GM03348 (cell line): Measurements from ENCODE around the gene PBX3.
A peak's percentile ranks its signal among the peaks of the same experiment; 100 is the strongest.

Experiments used
- DNase-seq: peaks from one replicate; pipeline ENCODE4 v3.0.0; 2012; ENCODE audit warnings: low spot score

The PBX3 gene

DNA sequence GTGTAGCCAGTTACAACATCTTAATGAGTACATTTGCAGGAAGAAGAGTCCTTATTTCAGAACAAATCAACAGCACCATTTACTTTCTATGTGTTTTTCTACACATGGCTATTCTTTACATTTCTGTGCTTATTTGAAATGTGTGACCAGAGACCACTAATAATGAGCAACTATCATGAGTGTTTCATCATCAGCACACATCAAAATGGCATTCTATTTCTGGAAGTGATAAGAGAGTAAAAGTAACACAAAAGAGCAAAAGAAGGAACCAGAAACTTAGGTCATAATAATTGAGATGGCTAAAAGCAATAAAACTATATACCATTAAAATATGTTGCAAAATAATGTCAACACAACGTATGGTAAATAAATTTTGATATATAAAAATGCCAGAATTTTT, 159.7 kb downstream of the PBX3 start:
- DNase-seq = no peak

DNA sequence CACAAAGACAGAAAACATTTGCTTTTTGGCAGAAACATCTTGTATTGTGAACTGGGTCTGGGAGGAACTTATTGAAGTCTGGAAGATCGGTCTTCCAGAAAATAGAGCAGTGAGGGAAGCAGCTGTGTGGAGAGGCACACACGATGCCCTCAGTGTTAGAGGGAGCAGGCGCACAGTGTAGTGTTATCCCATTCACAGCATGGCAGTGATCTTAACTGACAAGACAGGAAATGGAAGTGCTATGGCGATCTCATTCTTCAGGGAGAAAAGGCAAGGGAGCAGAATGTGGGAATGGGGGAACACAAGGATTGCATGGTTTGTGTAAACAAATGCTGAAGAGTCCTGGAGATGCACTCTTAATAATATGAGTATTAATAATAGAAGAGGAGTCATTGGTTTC, 161.0 kb downstream of the PBX3 start:
- DNase-seq = no peak

DNA sequence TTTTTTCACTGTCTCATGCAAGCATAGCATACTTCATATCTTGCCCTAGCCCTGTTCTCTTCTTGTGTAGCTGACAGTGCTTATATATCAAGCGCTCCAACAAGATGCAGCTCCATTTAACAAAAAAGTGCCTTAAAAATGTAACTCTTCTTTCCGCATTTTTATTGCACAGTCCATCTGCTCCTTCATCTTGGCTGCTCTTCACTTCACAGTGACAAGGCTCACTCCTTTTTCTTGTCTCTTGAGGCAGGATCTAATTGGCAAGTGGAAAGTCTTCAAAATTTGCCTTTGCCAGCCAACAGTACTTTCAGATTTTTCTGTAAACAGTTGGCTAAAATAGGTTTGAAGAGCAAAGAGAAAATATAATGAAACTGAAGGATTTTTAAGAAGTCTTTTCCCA, 161.8 kb downstream of the PBX3 start:
- DNase-seq = no peak

DNA sequence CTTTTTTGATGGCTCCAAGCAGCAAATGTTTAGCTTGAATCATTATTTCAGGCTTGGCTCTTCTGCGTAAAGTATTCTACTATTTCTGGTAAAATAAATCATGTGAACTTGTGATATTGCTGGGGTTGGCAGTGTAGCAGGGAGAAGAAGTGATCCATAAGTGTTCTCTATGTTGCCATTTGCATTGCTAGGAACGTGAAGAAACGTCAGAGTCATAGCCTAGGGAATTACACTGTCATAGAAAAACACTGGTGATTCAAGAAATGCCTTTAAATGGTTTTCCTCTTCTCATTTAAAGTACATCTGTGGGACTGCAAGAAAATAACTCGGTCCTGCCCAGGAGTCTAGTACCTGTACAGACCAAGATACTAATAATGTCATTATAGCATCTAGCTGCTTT, 162.3 kb downstream of the PBX3 start:
- no peak for DNase-seq

DNA sequence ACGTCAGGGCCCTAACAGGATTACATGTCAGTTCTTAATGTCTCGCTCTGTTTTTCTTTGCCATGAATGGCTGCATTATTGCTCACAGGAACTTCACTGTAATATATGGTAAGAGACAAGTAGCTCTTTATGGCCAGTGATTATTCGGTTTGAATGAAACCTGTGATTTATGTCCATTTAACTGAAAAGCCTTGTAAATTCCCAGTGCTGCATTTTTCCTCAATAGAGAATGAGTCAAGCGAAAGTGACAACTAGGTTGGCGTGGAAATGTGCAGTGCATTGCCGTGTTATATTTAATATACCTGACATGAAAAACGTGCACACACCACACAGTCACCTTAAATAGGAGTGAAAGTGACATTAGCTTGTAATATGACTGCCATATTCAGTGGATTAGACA, 163.1 kb downstream of the PBX3 start:
- no peak for DNase-seq

DNA sequence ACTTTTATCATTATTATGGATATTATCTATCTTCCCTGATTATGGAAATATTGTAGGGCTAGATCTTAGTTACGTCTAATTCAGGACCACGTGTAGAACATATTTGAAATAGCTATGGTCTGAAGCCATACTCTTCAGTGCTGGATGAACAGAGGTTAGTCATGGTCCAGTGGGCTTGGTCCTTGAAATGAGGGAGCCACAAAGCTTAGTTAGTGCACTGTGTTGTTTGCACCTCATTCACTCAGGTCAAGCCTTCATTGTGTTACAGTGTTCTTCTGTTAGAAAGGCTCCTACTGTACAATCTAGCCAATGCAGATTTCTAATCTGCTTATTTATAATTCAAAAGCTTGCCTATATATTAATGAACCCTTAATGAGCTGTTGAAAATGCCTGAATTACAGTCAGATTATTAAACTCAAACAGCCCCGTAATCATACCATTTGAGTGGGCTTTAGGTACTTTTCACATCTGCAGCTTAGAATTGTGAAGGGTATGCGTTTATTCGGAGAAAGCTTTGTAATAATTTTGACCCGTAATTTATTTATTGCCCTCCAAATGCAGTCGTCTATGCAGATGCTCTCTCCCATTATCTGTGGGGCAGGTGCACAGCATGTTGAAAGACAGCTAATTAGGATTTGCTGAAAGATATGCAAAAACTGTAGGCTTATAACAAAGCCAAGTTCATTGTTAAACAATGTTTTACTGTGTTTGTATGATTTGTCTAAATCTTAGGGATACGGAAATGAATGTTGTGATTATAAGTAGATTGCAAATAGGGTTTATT, 164.9 kb downstream of the PBX3 start:
- no peak for DNase-seq

DNA sequence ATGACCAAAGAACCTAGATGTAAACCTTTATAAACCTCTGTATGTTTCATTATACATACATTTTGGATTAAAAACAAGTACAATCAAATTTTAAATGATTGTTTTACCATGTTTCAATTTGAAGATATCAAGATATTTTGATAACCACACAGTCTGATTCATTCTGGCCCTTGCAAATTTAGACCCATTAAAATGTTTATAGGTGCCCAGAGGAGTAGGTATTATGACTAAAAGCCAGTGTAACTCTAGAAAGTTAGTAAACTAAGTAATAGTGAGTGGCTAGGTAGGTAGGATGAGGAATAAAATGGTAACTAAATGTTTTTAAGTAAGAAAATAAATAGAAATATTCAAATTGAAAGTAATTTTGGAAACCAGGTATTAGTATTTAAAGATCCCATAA, 165.5 kb downstream of the PBX3 start:
- no peak for DNase-seq

DNA sequence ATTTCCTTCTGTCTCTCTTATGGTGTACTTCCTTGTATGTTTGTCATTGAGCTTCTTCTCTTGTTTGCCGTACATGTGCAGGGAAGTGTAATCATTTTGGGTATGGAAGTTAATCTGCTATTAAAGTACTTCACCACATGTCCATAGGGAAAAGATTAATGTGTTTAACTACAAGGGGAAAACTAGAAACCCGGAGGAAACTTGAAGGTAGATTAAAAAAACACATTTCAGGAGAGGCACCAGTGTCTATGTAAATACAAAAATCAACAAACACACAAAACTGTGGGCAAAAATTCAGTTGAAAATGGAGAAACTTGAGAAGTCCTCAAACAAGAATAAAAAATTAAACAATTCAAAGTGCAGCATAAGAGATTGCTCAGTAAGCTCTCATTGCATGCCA, 166.4 kb downstream of the PBX3 start:
- DNase-seq = no peak

DNA sequence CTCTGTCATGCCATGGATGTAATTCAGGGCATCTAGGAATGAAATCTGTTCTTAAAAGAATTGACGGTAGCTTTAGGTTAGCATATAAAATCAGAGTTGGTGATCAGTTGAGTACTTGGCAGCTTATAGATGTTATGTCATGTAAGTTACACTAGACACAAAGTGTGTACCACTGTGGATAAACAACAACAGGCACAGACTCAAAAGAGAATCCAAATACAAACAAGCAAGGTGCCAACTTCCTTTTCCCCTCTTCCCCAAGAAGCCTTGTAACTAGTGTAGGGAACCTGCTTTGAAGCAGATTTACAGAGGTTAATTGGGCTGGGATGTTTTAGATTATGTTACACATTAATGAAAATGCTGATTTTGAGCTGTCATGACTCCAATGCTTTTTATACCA, 167.2 kb downstream of the PBX3 start:
- no peak for DNase-seq

DNA sequence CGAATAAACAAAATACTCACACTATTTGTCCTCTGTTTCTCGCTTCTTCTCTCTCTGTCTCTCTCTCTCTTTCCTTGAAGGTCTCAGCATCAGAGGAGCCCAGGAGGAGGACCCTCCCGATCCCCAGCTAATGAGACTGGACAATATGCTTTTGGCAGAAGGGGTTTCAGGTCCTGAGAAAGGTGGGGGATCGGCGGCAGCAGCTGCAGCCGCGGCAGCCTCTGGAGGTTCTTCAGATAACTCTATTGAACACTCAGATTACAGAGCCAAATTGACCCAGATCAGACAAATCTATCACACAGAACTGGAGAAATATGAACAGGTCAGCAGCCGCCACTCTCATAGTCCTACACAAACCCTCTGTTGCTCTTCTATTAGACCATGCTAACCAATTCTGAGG, 168.4 kb downstream of the PBX3 start:
- no peak for DNase-seq

DNA sequence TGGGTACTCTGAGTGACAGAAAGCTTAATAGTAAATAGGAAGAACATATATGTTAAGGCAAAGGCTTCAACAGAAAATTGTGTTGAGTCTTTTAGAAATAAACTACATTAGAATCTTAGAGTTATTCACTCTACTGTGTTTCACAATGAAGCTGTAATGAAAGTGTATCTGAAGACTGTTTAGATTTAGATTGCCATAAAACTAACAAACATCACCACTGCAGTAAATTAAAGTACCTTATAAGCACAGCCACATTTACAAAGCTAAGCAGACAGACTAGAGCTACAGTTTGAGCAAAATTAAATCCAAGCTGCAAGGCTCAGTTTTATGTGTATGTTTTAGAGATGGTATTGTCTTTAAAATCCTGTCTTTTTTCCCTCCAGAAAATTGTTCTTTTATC, 172.4 kb downstream of the PBX3 start:
- DNase-seq = no peak

DNA sequence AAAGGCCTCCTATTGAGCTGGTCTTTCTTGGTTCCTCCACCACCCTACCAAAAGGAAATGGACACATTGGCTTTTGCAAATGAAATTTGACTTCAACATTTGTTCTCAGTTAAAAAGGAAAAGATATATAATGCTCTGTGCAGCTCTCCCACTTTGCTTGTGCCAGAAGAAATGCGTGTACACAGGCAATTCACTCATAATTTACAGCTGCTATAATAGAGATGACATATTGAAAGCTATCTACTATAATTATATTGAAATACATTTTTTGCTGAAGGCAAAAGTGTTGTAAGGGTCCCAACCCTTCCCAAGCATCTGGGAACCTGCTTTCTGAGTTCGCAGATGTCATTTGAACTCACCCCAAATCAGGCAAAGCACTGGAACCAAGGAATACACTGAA, 173.2 kb downstream of the PBX3 start:
- no peak for DNase-seq

DNA sequence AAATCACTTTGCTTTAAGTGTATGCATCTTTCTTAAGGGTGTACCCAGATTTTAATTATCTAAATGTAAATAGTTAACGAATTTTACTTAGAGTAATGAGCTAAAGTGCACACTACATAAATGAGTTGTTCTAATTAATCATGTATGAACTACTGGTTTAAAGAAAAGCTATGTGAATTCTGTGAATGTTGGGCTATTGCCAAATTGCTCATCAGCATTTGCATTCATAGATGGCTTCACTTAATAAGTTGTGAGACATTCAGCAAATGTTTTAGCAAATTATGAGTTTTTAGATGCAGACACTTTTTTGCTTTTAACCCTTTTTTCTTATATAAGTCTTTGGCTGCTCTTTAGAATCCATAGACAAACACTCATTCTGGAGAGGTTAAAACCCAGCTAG, 175.7 kb downstream of the PBX3 start:
- no peak for DNase-seq

DNA sequence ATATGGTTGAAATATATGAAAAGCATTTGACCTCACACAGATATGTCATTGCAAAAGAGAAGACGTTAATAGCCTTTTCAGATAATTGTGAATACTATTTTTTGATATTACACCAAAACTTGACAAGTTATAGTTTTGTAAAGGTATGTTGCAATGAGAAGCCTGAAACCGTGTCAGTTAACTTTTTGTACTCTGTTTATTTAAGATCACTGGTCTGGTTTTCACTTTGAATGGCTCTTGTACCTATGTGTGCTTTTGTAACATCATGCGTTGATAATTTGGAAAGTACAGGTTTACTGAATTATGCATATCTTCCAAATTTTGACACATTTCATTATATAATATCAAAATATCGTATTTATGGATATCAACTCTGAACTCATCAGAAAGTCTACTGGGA, 177.2 kb downstream of the PBX3 start:
- no peak for DNase-seq

DNA sequence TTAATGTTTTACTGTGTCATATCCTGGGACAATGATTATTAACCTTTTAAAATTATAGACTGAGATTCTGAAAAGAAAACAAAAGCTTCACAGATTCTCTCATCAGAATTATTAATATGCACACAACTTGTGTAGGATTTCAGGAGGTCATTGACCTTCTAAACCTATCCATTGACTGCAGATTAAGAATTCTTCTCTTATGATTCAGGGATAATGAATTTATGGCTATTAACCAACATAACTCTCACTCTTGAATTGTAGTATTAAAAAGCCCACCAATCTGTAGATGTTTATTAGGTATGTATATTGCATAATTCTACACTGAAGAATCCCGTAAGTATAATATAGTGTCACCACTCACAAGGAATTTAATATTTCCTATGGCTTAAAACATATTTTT, 179.8 kb downstream of the PBX3 start:
- no peak for DNase-seq

DNA sequence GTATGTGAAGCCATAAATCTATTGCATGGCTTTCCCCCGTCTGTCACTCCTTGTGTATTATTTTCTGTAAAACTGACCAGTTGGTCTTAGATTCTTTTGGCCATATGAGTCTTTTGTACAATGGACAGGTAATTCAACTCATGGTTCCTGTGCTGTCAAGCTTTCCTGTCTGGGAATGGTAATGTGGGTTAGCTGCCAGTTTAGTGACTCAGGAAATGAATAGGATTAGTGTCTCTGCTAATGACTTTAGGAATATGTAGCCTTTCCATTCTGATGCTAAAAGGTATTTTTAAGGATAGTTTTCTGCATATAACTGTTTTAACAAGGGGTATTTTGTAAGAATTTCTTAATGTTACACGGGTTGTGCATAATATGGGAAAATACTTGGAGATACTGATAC, 182.7 kb downstream of the PBX3 start:
- no peak for DNase-seq

DNA sequence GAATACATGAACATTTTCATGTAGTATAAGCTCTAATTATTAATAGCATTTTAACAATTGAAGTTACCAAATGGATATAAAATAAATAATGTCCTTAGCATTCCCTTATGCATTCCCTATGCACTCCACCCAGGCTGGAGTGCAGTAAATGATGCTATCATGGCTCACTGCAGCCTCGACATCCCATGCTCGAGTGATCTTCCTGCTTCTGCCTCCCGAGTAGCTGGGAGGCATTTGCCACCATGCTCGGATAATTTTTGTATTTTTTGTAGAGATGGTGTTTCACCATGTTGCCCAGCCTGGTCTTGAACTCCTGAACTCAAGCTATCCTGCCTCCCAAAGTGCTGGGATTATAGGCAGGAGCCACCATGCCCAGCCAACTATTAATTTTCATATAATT, 184.0 kb downstream of the PBX3 start:
- no peak for DNase-seq

DNA sequence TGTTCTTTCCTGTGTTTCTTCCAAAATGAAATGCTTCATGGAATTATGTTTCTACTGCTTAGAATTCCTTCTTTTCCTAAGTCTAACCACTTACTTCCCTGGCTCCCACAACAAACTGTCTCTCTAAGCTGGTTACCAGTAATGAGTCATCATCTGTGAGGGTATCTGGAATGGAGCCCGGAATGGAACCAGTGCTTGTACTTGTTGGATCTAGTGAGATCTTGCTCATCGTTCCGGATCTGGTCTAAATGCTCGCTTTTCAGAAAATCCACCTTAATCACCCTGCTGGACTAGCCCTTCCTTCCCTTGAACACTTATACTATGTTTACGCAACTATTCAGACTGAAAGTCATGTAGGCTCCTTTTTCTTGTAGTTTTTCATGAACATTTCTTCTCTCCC, 184.8 kb downstream of the PBX3 start:
- peak; percentile 86 for DNase-seq

DNA sequence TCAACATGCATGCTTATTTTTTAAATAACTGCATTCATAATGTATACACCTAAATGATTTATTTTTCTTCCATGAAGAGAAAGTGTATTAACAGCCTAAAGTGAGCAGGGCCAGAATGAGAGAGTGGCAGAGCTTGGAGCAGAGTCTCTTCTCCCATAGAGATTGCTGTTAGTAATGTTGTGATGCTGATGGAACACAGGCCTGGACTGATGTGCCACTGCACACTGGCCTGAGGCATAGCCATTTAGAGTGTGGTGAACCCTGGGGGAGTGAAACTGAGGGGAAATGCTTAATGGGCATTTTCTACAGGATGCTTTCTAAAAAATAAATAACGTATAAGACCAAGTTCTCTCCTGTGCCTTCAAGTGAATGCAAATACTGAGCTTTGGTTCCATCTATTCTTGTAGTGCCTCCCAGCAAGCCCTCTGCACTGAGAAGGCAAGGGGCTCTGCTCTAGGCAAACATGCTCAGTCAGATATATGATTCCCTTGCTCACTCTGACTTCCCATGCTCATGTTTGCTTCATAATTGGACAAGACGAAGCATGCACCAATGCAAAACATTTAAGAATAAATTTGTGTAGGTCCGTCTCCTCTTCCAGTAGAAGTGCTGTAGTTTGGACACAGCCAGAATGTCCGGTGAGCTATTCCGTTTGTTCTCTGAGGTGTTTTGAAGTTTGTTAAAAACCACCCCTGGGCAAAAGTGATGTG, 185.7 kb downstream of the PBX3 start:
- no peak for DNase-seq

DNA sequence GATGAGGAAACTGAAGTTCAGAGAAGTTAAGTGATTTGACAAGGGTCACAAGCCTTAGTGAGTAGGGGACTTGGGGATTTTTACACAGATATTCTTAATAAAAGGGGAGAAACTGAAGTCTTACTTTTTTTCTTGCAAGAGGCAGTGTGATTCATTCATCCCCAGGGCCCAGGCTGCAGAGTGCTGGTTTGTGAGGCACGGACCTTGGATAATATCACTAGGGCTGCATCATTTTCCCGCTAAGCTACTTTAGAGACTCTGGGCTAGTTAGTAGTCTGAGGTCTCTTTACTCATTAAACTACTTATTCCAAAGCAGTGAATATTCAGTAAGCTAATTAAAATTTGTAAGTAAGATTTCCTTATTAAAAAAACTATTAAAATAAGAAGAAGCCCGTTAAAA, 195.0 kb downstream of the PBX3 start:
- no peak for DNase-seq

DNA sequence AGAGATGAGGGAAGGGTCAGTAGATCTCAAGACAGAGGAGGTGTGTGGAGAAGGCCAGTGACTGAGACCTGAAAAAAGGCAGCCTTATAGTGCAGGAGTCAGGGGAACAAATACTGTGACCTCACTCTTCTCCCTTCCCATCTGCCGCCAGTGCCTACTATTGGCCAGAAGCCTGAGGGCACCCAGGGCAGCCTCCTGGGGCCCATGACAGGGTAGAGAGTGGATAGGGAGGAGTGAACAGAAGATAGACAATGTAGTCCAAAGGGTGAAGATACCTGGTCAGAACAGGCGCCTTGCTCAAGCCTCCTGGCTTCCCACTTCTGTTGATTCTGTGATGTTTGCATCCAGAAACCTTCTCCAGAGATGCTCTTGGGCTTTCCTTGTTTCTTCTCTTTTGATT, 196.7 kb downstream of the PBX3 start:
- no peak for DNase-seq

DNA sequence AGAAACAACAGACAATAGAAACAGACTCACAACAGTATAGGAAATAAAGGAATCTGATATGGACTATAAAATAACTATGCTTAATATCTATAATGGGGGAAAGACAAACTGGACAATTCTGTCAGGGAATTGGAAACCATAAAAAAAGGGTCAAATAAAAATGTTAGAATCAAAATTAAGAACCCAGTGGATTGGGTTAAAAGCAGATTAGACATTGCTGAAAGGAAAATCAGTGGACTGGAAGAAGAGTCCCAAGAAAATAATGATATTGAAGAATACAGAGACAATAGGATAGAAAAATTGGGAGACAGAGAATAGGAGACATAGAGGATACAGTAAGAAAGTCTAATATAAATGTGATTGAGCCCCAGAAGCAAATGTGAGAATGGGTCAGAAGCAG, 199.2 kb downstream of the PBX3 start:
- no peak for DNase-seq

DNA sequence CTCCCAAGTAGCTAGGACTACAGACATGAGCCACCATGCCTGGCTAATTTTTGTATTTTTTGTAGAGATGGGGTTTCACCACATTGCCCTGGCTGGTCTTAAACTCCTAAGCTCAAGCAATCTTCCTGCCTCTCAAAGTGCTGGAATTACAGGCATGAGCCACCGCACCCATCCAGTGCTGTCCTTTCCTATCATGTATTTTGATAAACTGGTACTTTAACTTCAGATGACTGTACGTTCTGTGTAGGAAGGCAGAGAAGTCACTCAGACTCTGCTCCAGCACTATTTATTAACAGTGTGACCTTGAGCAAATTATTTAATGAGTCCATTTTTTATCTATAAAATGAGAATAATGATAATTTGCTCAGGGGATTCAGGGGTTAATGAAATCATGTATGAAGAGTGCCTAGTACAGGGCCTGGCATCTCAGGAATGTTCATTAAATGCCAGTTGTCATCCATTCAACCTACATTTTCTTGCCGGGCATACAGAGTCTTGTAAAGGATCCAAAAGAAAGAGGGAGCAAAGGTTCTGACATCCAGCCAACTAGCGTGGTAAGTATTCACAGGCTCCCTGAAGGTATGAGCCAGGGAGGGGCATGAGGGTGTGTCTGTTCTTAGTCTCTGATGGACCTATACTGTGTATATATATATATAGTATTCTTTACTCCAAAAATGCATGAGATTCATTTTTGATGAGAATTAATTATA, 201.9 kb downstream of the PBX3 start:
- DNase-seq = no peak
